NK-92 treated with Interleukin-12 subunit alpha and Interleukin-12 subunit beta, amount 100 ng/mL, for 24 hours (cell line): Measurements from ENCODE around the gene MARS1.
"Not testable (repeated sequence)": the region's sequence is repeated elsewhere in the genome, so short reads cannot be mapped to it uniquely, and the experiment has no call there.

ENCODE experiments used
- DNase-seq: peaks from one replicate; lab custom pipeline; 2025; lab: John Stamatoyannopoulos, UW

Gene MARS1

GRCh38 chr12:57495051-57495701, 7.3 kb downstream of the MARS1 start:
- DNase-seq, result not testable (repeated sequence)

- DNase-seq, result no peak
These were observed 9.0 kb downstream of the MARS1 start for GRCh38 chr12:57496822-57497221.

- no peak for DNase-seq
These were observed 9.6 kb downstream of the MARS1 start for GRCh38 chr12:57497223-57498131.

DNA sequence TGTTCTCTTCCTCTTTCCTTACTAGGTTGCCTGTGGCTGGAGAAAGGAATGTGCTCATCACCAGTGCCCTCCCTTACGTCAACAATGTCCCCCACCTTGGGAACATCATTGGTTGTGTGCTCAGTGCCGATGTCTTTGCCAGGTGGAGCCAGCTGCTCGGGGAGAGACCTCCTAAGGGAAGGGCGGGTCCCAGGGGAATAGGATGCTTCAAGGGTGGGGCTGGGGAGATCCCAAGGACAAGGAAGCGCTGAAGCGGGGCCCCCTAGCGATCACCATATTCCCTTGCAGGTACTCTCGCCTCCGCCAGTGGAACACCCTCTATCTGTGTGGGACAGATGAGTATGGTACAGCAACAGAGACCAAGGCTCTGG, 10.2 kb downstream of the MARS1 start:
- DNase-seq, result no peak

DNA sequence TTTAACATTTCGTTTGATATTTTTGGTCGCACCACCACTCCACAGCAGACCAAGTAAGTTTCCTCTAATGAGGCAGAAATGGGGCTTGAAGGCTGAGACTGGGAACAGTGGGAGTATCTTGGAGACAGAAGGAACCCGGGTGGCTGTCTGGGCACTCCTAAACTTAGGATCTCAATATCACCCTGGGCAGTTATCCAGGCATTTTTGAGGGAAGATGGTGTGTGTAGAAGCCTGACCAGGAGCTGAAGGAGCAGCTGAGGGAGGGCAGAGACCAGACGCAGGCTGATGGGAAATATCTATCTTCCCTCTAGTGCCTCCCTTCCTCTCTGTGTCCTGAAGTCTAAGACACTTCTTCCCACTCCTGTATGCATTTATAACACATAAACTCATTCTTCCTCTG, 10.7 kb downstream of the MARS1 start:
- DNase-seq, result no peak

DNA sequence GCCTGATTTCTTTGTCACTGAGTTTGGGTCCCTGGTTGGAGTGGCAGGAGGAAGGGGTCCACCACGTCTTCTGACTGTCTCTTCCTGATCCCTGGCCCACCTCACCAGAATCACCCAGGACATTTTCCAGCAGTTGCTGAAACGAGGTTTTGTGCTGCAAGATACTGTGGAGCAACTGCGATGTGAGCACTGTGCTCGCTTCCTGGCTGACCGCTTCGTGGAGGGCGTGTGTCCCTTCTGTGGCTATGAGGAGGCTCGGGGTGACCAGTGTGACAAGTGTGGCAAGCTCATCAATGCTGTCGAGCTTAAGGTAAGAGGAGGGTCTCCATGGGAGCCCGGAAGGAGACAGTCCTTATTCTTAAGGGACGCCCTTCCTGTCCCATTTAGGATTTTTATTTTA, 12.3 kb downstream of the MARS1 start:
- no peak for DNase-seq

DNA sequence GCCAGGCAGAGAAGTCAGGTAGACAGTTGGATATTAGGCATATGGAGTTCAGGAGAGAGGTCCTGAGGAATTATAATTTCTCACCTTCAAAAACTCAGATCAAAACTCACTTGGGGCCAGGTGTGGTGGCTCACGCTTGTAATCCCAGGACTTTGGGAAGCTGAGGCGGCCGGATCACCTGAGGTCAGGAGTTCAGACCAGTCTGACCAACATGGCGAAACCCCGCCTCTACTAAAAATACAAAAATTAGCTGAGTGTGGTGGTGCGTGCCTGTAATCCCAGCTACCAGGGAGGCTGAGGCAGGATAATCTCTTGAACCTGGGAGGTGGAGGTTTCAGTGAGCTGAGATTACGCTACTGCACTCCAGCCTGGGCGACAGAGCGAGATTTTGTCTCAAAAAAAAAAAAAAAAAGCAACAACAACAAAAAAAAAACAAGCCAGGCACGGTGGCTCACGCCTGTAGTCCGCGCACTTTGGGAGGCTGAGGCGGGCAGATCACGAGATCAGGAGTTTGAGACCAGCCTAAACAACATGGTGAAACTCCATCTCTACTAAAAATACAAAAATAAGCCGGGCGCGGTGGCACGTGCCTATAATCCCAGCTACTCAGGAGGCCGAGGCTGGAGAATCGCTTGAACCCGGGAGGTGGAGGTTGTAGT, 14.6 kb downstream of the MARS1 start:
- not testable (repeated sequence) for DNase-seq

DNA sequence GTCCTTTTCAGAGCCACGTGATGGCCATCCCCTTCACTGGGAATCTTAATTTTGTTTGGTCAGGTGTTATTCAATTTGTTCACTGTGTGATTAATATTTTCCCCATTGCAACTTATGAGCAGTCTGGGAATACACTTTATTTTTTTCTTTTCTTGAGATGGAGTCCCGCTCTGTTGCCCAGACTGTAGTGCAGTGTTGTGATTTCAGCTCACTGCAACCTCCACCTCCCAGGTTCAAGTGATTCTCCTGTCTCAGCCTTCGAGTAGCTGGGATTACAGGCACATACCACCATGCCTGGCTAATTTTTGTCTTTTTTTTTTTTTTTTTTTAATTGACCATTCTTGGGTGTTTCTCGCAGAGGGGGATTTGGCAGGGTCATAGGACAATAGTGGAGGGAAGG, 18.7 kb downstream of the MARS1 start:
- DNase-seq, result not testable (repeated sequence)

GRCh38 chr12:57507796-57508195, 19.9 kb downstream of the MARS1 start:
- not testable (repeated sequence) for DNase-seq

- DNase-seq, result no peak
These were observed 23.3 kb downstream of the MARS1 start for GRCh38 chr12:57511161-57511560.

GRCh38 chr12:57511588-57512325, 23.9 kb downstream of the MARS1 start:
- no peak for DNase-seq

GRCh38 chr12:57512665-57513064, 24.8 kb downstream of the MARS1 start:
- no peak for DNase-seq

DNA sequence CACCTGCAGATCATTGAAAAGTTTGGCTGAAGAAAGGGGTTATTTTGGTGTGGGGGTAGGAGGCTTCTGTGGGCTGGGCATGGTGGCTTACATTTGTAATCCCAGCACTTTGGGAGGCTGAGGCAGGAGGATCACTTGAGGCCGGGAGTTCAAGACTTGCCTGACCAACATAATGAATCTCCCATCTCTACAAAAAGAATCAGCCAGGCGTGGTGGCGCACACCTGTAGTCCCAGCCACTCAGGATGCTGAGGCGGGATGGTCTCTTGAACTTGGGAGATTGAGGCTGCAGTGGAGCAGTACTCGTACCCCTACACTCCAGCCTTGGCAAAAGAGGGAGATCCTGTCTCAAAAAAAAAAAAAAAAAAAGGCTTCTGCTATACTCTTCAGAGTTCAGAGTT, 25.4 kb downstream of the MARS1 start:
- no peak for DNase-seq

GRCh38 chr12:57513677-57514076, 25.8 kb downstream of the MARS1 start:
- DNase-seq, result not testable (repeated sequence)

DNA sequence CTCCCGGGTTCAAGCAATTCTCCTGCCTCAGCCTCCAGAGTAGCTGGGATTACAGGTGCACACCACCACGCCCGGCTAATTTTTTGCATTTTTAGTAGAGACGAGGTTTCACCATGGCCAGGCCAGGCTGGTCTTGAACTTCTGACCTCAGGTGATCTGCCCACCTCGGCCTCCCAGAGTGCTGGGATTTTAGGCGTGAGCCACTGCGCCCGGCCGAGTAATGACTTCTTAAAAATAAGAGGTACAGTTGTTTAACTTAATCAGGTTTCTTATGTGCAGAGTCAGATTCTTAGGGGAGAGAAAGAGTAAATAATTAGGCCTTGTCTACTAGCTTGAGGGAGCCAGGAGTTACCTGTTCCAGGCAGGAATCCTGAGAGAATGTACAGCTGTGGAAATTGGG, 26.4 kb downstream of the MARS1 start:
- not testable (repeated sequence) for DNase-seq

GRCh38 chr12:57514720-57515407, 27.0 kb downstream of the MARS1 start:
- DNase-seq, result no peak

- no peak for DNase-seq
These were observed 27.6 kb downstream of the MARS1 start for GRCh38 chr12:57515408-57515933.

DNA sequence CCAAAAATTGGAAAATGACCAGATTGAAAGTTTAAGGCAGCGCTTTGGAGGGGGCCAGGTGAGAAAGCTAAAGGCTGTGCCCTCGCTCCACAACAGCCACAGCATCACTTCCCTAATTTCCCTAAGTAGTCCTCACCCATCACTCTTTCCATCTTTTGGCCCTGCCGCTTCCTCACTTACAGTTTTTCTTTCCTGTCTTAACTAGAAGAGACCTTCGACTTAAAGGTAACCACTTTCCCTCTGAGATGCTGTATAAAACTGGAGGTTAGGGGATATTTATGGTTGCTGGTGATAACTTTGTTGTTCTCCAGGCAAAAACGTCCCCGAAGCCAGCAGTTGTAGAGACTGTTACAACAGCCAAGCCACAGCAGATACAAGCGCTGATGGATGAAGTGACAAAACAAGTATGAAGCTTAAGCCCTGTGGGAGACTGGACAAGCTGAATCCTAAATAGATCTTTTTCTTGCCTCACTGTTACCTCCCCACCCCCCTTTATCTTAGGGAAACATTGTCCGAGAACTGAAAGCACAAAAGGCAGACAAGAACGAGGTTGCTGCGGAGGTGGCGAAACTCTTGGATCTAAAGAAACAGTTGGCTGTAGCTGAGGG, 28.2 kb downstream of the MARS1 start:
- DNase-seq, result no peak

- no peak for DNase-seq
These were observed 28.8 kb downstream of the MARS1 start for GRCh38 chr12:57516617-57517153.

DNA sequence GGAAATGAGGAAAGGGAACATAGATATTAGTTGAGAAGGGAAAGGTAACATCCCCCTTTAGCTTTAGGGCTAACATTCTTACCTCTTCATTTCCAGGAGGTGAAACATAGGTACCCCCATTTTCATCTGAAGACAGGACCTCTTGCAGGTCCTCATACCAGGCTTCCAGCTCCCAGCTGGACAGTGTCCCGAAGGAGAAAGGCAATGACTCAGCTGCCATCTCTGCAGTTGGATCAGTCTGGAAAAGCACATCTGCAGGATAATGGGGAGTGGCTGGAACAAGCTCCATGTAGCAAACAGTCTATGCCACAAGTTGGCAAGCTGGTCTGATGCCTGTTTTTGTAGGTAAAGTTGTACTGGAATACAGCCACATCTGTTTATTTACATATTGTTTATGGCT, 29.3 kb downstream of the MARS1 start:
- DNase-seq, result no peak

GRCh38 chr12:57517718-57518117, 29.9 kb downstream of the MARS1 start:
- DNase-seq, result not testable (repeated sequence)
